Neuronal stem cell (in vitro differentiated cells): ENCODE results near the gene UBQLN4.

Experiments
- DNase-seq: peaks from one replicate; pipeline ENCODE4 v3.0.0-alpha.2; 2013; ENCODE audit warnings: low spot score
- H2AFZ ChIP-seq: one replicate; pipeline ENCODE4 v1.6.1; 2013; ENCODE audit warnings: mild to moderate bottlenecking, low read length, inconsistent platforms
- H2AK5ac ChIP-seq: 2 replicates; pipeline ENCODE4 v1.6.1; 2013; ENCODE audit warnings: low read depth, mild to moderate bottlenecking, inconsistent platforms, low read length, moderate library complexity, mixed read lengths
- H2BK120ac ChIP-seq: 2 replicates; pipeline ENCODE4 v1.6.1; 2013; ENCODE audit warnings: low read depth, mild to moderate bottlenecking, inconsistent platforms, low read length, moderate library complexity, mixed read lengths
- H2BK12ac ChIP-seq: one replicate; pipeline ENCODE4 v1.6.1; 2013; ENCODE audit warnings: low read length, inconsistent platforms
- H2BK15ac ChIP-seq: 2 replicates; pipeline ENCODE4 v1.6.1; 2013; ENCODE audit warnings: mild to moderate bottlenecking, low read length, inconsistent platforms, mixed read lengths
- H2BK5ac ChIP-seq: one replicate; pipeline ENCODE4 v1.6.1; 2013; ENCODE audit warnings: inconsistent platforms, mild to moderate bottlenecking, low read length, moderate library complexity
- H3K14ac ChIP-seq: one replicate; pipeline ENCODE4 v1.6.1; 2013; ENCODE audit warnings: low read length, inconsistent platforms
- H3K18ac ChIP-seq: 2 replicates; pipeline ENCODE4 v1.6.1; 2013; ENCODE audit warnings: low read length, inconsistent platforms
- H3K23ac ChIP-seq: 2 replicates; pipeline ENCODE4 v1.6.1; 2013; ENCODE audit warnings: low read depth, mild to moderate bottlenecking, mixed read lengths, low read length, inconsistent platforms; ENCODE audit not compliant: poor library complexity
- H3K27ac ChIP-seq: replicated peaks from 3 replicates; pipeline ENCODE4 v1.5.1; 2013; ENCODE audit warnings: low read length, inconsistent platforms
- H3K27me3 ChIP-seq, 3 experiments: 2 replicates each; pipeline ENCODE4 v1.6.1; 2013; ENCODE audit warnings: low read length in 3 of 3, mild to moderate bottlenecking in 2 of 3, inconsistent platforms in 1 of 3, low read depth in 1 of 3, mixed read lengths in 1 of 3, moderate library complexity in 1 of 3; ENCODE audit not compliant: control insufficient read depth in 3 of 3, insufficient read depth in 3 of 3
- H3K36me3 ChIP-seq, 2 donors: replicated peaks in 1 of 2; 2 replicates each; pipeline ENCODE4 v1.6.1; 2013; ENCODE audit warnings: low read length in 2 of 2; ENCODE audit not compliant: control insufficient read depth in 2 of 2, insufficient read depth in 2 of 2
- H3K4ac ChIP-seq: 2 replicates; pipeline ENCODE4 v1.6.1; 2013; ENCODE audit warnings: inconsistent platforms, mild to moderate bottlenecking, low read length, moderate library complexity
- H3K4me1 ChIP-seq, 2 donors: 1 replicate in 1 of 2; 2 replicates in 1 of 2; pipeline ENCODE4 v1.6.1; 2013; ENCODE audit warnings: low read length in 2 of 2, low read depth in 1 of 2; ENCODE audit not compliant: control insufficient read depth in 2 of 2, insufficient read depth in 1 of 2
- H3K4me2 ChIP-seq: one replicate; pipeline ENCODE4 v1.6.1; 2013; ENCODE audit warnings: mild to moderate bottlenecking, low read length, inconsistent platforms; ENCODE audit not compliant: insufficient read depth, poor library complexity, severe bottlenecking
- H3K4me3 ChIP-seq, 2 donors: 2 replicates each; pipeline ENCODE4 v1.5.1; 2013; ENCODE audit warnings: low read length in 2 of 2, mild to moderate bottlenecking in 2 of 2, inconsistent platforms in 1 of 2, moderate library complexity in 1 of 2
- H3K79me1 ChIP-seq: one replicate; pipeline ENCODE4 v1.6.1; 2013; ENCODE audit warnings: low read depth, mild to moderate bottlenecking, inconsistent platforms, low read length, moderate library complexity
- H3K9ac ChIP-seq: one replicate; pipeline ENCODE4 v1.6.1; 2013; ENCODE audit warnings: mild to moderate bottlenecking, low read depth, low read length, inconsistent platforms; ENCODE audit not compliant: poor library complexity
- H3K9me3 ChIP-seq, 2 donors: replicated peaks in 1 of 2; 2 replicates each; pipeline versions ENCODE3 to v1.6.1; 2013; ENCODE audit warnings: low read length in 2 of 2, mild to moderate bottlenecking in 2 of 2, inconsistent platforms in 1 of 2, low read depth in 1 of 2, mixed read lengths in 1 of 2, moderate library complexity in 1 of 2; ENCODE audit not compliant: control insufficient read depth in 2 of 2, insufficient read depth in 1 of 2
- H4K8ac ChIP-seq: one replicate; pipeline ENCODE4 v1.6.1; 2013; ENCODE audit warnings: low read depth, mild to moderate bottlenecking, inconsistent platforms, low read length, moderate library complexity
- H4K91ac ChIP-seq: one replicate; pipeline ENCODE4 v1.6.1; 2013; ENCODE audit warnings: low read length, low read depth, mild to moderate bottlenecking, inconsistent platforms; ENCODE audit not compliant: poor library complexity
- WGBS, 2 donors: extraction: QIAGEN DNeasy Blood & Tissue Kit; methylation state at CpG; one replicate each; pipeline ENCODE4 v1.1.7; 2013; ENCODE audit warnings: missing lambda C conversion rate in 2 of 2, mixed read lengths in 1 of 2; ENCODE audit not compliant: insufficient read length in 2 of 2, insufficient replicate concordance in 1 of 2; ENCODE audit errors: extremely low coverage in 2 of 2; 5-methylcytosine and 5-hydroxymethylcytosine counted together

UBQLN4 gene

GRCh38 chr1:155993595-155993994 is 60.0 kb downstream of the UBQLN4 start:
- Histone ChIP-seq H2AFZ (no peak overlapping the region), H4K91ac (no peak overlapping the region), H3K27ac (no peak overlapping the region), H3K4me2 (no peak overlapping the region), H3K9ac (no peak overlapping the region), H2BK120ac (no peak overlapping the region), H3K4me3 (no peak overlapping the region), H3K4ac (no peak overlapping the region), H3K36me3 (no peaks in the 10 kb centered on the region), H3K27me3 (no peaks in the 10 kb centered on the region), H3K14ac (no peak overlapping the region), H3K9me3 (no peaks in the 10 kb centered on the region), H3K23ac (no peak overlapping the region), H2AK5ac (no peak overlapping the region), H3K18ac (no peak overlapping the region), H2BK5ac (no peak overlapping the region), H4K8ac (no peak overlapping the region), H3K4me1 (peaks cover 5 to 11% of the 10 kb centered on the region in 2 donors), H3K79me1 (peaks cover 1% of the 10 kb centered on the region), H2BK15ac (no peak overlapping the region), H2BK12ac (no peak overlapping the region)
- DNase-seq: no peak
- WGBS, 2 donors: no CpG with 5 or more reads among the region's 3 CpGs

- Histone ChIP-seq H2BK12ac (no peak overlapping the region), H3K27ac (no peak overlapping the region), H3K27me3 (no peaks in the 10 kb centered on the region), H3K9me3 (no peaks in the 10 kb centered on the region), H2BK120ac (no peak overlapping the region), H2BK5ac (no peak overlapping the region), H3K14ac (no peak overlapping the region), H3K4ac (no peak overlapping the region), H3K79me1 (no peaks in the 10 kb centered on the region), H3K4me2 (no peak overlapping the region), H2AFZ (no peak overlapping the region), H2BK15ac (peak overlapping the region; percentile 99), H3K4me3 (no peak overlapping the region), H2AK5ac (peak overlapping the region; percentile 15), H4K91ac (no peak overlapping the region), H3K23ac (no peak overlapping the region), H4K8ac (no peak overlapping the region), H3K9ac (no peak overlapping the region), H3K36me3 (no peaks in the 10 kb centered on the region), H3K18ac (no peak overlapping the region), H3K4me1 (peaks cover 3 to 6% of the 10 kb centered on the region in 2 donors)
- no CpG with 5 or more reads among the region's 6 CpGs for WGBS, 2 donors
- no peak for DNase-seq
These were observed 63.4 kb downstream of the UBQLN4 start for GRCh38 chr1:155990005-155990739.

GRCh38 chr1:155989242-155990004 is 64.2 kb downstream of the UBQLN4 start:
- Histone ChIP-seq H2AK5ac (peak overlapping the region; percentile 90), H2BK5ac (no peak overlapping the region), H3K14ac (no peak overlapping the region), H2AFZ (peak overlapping the region; percentile 70), H3K4ac (no peak overlapping the region), H4K91ac (no peak overlapping the region), H3K4me1 (peaks cover 4 to 6% of the 10 kb centered on the region in 2 donors), H3K18ac (peak overlapping the region; percentile 76), H3K9ac (no peak overlapping the region), H2BK15ac (peak overlapping the region; percentile 99), H3K36me3 (no peaks in the 10 kb centered on the region), H3K4me3 (no peak overlapping the region), H3K27ac (no peak overlapping the region), H3K79me1 (no peaks in the 10 kb centered on the region), H4K8ac (no peak overlapping the region), H3K4me2 (no peak overlapping the region), H2BK12ac (peak overlapping the region; percentile 85), H2BK120ac (no peak overlapping the region), H3K23ac (peak overlapping the region; percentile 83), H3K9me3 (no peaks in the 10 kb centered on the region), H3K27me3 (no peaks in the 10 kb centered on the region)
- WGBS, 2 donors: no CpG with 5 or more reads among the region's 9 CpGs
- no peak for DNase-seq
